DOHH2 (cell line): ENCODE measurements around the gene EIF3F.
"Not testable (repeated sequence)": the region's sequence is repeated elsewhere in the genome, so short reads cannot be mapped to it uniquely, and the experiment has no call there.

Experiments used
- H3F3A ChIP-seq: fragments of 200-600 bp; sonication (generic), shearing (Covaris generic); 2 replicates; pipeline ENCODE4 v1.6.0; 2016; ENCODE audit warnings: antibody characterized with exemption, mild to moderate bottlenecking; ENCODE audit not compliant: control insufficient read depth, insufficient read depth
- H3K27ac ChIP-seq: fragments of 200-600 bp; sonication (generic); 2 replicates; pipeline ENCODE4 v1.5.1; 2014; ENCODE audit warnings: low read depth, mild to moderate bottlenecking, low read length, moderate library complexity
- H3K27me3 ChIP-seq: fragments of 200-600 bp; sonication (generic); 2 replicates; pipeline ENCODE4 v1.6.1; 2014; ENCODE audit warnings: mild to moderate bottlenecking, low read length, mixed read lengths; ENCODE audit not compliant: control insufficient read depth
- H3K36me3 ChIP-seq: fragments of 200-600 bp; sonication (generic); 2 replicates; pipeline ENCODE4 v1.6.1; 2014; ENCODE audit warnings: mild to moderate bottlenecking, low read length, moderate library complexity, mixed read lengths; ENCODE audit not compliant: control insufficient read depth
- H3K4me1 ChIP-seq: fragments of 200-600 bp; sonication (generic); 2 replicates; pipeline ENCODE4 v1.6.1; 2014; ENCODE audit warnings: mild to moderate bottlenecking, low read length, mixed read lengths; ENCODE audit not compliant: control insufficient read depth
- H3K4me2 ChIP-seq: fragments of 200-600 bp; sonication (generic); 2 replicates; pipeline ENCODE4 v1.6.0; 2014; ENCODE audit warnings: mild to moderate bottlenecking, low read length, moderate library complexity
- H3K4me3 ChIP-seq: fragments of 200-600 bp; sonication (generic); 2 replicates; pipeline ENCODE4 v1.5.1; 2014; ENCODE audit warnings: mild to moderate bottlenecking, low read length, mixed read lengths
- H3K79me2 ChIP-seq: fragments of 200-600 bp; sonication (generic); 2 replicates; pipeline ENCODE4 v1.6.1; 2014; ENCODE audit warnings: mild to moderate bottlenecking, low read length, mixed read lengths; ENCODE audit not compliant: control insufficient read depth
- H3K9me2 ChIP-seq: fragments of 200-600 bp; sonication (generic); replicated peaks from 2 replicates; pipeline ENCODE4 v1.6.1; 2014; ENCODE audit warnings: mild to moderate bottlenecking, low read length, mixed read lengths; ENCODE audit not compliant: control insufficient read depth
- H3K9me3 ChIP-seq: fragments of 200-600 bp; sonication (generic); 2 replicates; pipeline ENCODE4 v1.6.1; 2014; ENCODE audit warnings: antibody characterized with exemption, low read length, mixed read lengths; ENCODE audit not compliant: control insufficient read depth, insufficient read depth
- H4K20me1 ChIP-seq: fragments of 200-600 bp; sonication (generic); 2 replicates; pipeline ENCODE4 v1.6.0; 2014; ENCODE audit warnings: low read depth, mild to moderate bottlenecking, antibody characterized with exemption, low read length, moderate library complexity; ENCODE audit not compliant: control insufficient read depth, insufficient read depth
- EZH2phosphoT487 ChIP-seq: fragments of 200-600 bp; sonication (generic); IDR thresholded peaks from 2 replicates; pipeline ENCODE4 v1.6.1; 2017; ENCODE audit warnings: borderline replicate concordance, mild to moderate bottlenecking, antibody characterized with exemption, low read length, moderate library complexity, mixed read lengths
- TF ChIP-seq, protein P1 (sequence below): fragments of 200-600 bp; sonication (generic); IDR thresholded peaks from one replicate; pipeline ENCODE4 v1.5.1; 2014; ENCODE audit warnings: antibody characterized with exemption, mild to moderate bottlenecking, low read depth, low read length; ENCODE audit not compliant: poor library complexity, severe bottlenecking

The EIF3F gene

DNA sequence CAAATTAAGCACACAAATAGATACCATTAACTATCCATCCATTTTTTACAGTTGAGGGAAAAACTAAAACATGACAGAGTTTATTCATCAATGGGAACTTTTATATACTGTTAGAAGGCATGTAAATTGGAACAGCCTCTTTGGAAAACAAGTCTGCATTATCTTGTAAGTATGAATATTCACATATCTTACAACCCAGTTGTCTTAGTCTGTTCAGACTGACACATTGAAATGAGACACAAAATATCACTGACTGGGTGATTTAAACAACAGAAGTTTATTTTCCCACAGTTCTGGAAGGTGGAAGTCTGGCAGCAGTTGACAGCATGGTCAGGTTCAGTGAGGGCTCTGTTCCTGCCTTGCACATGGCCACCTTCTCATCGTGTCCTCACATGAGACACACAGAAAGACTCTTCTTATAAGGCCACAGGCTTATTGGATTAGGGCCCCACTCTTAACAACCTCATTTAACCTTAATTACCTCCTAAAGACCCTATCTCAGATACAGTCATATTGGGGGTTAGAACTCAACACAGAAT lies 5.4 kb upstream of the EIF3F start:
- H3K4me1 ChIP-seq = peaks cover 26% of the 10 kb centered on the region
- peaks cover 10% of the 10 kb centered on the region for H3K79me2 ChIP-seq
- no peaks in the 10 kb centered on the region for H3K9me2 ChIP-seq
- no peaks in the 10 kb centered on the region for H3K36me3 ChIP-seq
- TF ChIP-seq, protein P1, sequence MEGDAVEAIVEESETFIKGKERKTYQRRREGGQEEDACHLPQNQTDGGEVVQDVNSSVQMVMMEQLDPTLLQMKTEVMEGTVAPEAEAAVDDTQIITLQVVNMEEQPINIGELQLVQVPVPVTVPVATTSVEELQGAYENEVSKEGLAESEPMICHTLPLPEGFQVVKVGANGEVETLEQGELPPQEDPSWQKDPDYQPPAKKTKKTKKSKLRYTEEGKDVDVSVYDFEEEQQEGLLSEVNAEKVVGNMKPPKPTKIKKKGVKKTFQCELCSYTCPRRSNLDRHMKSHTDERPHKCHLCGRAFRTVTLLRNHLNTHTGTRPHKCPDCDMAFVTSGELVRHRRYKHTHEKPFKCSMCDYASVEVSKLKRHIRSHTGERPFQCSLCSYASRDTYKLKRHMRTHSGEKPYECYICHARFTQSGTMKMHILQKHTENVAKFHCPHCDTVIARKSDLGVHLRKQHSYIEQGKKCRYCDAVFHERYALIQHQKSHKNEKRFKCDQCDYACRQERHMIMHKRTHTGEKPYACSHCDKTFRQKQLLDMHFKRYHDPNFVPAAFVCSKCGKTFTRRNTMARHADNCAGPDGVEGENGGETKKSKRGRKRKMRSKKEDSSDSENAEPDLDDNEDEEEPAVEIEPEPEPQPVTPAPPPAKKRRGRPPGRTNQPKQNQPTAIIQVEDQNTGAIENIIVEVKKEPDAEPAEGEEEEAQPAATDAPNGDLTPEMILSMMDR = no peak
- TF ChIP-seq EZH2phosphoT487 = no peak
- no peaks in the 10 kb centered on the region for H3K27me3 ChIP-seq
- no peaks in the 10 kb centered on the region for H4K20me1 ChIP-seq
- no peaks in the 10 kb centered on the region for H3K9me3 ChIP-seq
- no peak overlapping the region for H3K4me3 ChIP-seq
- no peak overlapping the region for H3K27ac ChIP-seq
- H3F3A ChIP-seq = no peaks in the 10 kb centered on the region
- H3K4me2 ChIP-seq = no peak overlapping the region

DNA sequence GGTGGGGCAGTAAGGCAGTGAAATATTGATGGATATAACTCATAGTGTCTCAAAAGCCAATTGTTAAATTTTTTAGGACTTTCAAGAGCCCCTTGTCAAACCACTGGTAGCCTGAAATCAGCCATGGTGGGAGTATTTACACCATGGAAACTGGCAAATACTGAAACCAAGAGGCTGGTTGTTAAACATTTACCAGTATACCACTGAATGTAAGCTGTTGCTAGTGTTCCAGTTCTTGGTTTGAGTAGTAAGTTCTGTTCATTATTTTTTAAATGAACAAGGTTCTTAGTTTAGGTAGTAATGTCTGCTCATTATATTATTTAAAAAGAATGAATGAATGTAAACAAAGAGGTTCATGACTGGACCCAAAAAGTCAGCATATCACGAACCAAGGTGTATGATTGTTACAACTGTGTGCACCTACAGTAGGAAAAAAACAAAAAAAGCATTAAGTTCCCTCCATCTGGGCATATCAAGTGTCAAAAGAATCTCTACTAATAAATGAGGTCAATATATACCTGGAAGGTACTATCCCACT lies 4.5 kb upstream of the EIF3F start:
- TF ChIP-seq, protein P1 = no peak
- no peak for TF ChIP-seq EZH2phosphoT487
- H3K4me3 ChIP-seq = no peak overlapping the region
- H3K36me3 ChIP-seq = peaks cover under 1% of the 10 kb centered on the region; the same call in 1 of the 2 replicates
- H3F3A ChIP-seq = no peaks in the 10 kb centered on the region
- H3K79me2 ChIP-seq = peaks cover 17% of the 10 kb centered on the region
- H3K9me2 ChIP-seq = no peaks in the 10 kb centered on the region
- H3K4me1 ChIP-seq = peaks cover 25% of the 10 kb centered on the region
- no peak overlapping the region for H3K4me2 ChIP-seq
- no peak overlapping the region for H3K27ac ChIP-seq
- H3K9me3 ChIP-seq = no peaks in the 10 kb centered on the region
- no peaks in the 10 kb centered on the region for H3K27me3 ChIP-seq
- H4K20me1 ChIP-seq = no peaks in the 10 kb centered on the region

DNA sequence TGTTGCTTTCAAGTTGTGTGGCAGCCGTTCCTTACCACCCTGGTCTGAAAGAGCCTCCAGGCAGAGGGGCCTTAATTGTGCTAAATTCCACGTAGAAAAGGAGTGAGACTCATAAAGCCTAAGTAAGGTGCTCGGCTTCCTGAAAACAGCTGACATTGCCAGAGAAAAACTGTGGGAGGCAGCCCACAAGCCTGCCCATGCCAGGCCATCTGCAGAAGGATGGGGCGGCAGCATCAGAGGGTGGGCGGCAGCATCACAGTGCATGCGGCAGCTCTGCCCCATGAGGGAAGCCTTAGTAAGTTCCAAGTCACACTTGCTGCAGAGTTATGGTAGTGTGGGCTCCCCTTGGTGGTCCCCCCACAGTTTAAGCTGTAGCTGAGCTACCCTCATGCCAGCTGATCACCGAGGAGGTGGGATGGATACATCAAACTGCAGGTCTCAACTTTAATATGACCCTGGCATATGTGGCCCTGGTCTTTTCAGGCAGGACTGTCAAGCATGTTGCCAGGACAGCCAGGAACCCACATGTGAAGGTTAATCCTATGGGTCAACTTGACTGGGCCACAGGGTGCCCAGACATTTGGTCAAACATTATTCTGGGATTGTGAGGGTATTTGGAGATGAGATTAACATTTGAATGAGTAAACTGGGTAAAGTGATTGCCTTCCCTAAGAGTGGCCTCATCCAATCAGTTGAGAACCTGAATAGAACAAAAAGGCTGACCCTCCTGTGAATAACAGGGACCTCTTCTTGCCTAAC lies 3.1 kb upstream of the EIF3F start:
- no peak overlapping the region for H3K27ac ChIP-seq
- H3K4me2 ChIP-seq = no peak overlapping the region

DNA sequence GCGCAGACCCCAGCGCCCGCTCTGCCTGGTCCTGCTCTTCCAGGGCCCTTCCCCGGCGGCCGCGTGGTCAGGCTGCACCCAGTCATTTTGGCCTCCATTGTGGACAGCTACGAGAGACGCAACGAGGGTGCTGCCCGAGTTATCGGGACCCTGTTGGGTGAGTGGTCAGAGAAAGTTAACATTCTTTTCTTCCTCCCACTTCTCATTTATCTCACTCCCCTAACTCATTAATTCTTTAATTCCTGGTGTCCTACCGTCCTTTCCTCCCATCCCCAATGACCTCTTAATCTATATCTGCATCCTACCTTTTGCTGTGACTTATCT lies 385 bp downstream of the EIF3F start:
- not testable (repeated sequence) for H3K27me3 ChIP-seq, H3K9me2 ChIP-seq, H3K9me3 ChIP-seq, H3K27ac ChIP-seq, H3F3A ChIP-seq
- Histone ChIP-seq H3K4me3 (peak overlapping the region; percentile 78), H3K79me2 (peaks cover 54% of the 10 kb centered on the region), H3K36me3 (peaks cover 45% of the 10 kb centered on the region), H4K20me1 (peaks cover 15% of the 10 kb centered on the region), H3K4me1 (peaks cover 33% of the 10 kb centered on the region), H3K4me2 (peak overlapping the region; percentile 73)

More for the DNA sequence above, 3.1 kb upstream of the EIF3F start:
- Histone ChIP-seq H3K9me2 (no peaks in the 10 kb centered on the region), H3K4me3 (no peak overlapping the region), H3K36me3 (peaks cover 14% of the 10 kb centered on the region), H3K4me1 (peaks cover 37% of the 10 kb centered on the region), H3K9me3 (no peaks in the 10 kb centered on the region), H3K27me3 (no peaks in the 10 kb centered on the region), H3F3A (no peaks in the 10 kb centered on the region), H3K79me2 (peaks cover 31% of the 10 kb centered on the region), H4K20me1 (peaks cover 12% of the 10 kb centered on the region)
- TF ChIP-seq EZH2phosphoT487 = no peak
- TF ChIP-seq, protein P1 = no peak
